ENCODE measurements around the gene TMEM182.

GRCh38 chr2:102770506-102770905 is 8.7 kb downstream of the TMEM182 start:
- TF ChIP-seq CTCF (IDR thresholded peaks at IDR 0.05) (no peak), POLR2A (IDR thresholded peaks at IDR 0.05) (no peak)
